Keratinocyte (primary cell): Measurements from ENCODE around the gene RNF183. TPM values are rescaled to one million over a fixed set of nuclear protein-coding genes. Genes with fewer than 3 reads are reported as not detected.

ENCODE experiments used
- DNase-seq: peaks from one replicate; pipeline ENCODE4 v3.0.0-alpha.2; 2011; ENCODE audit warnings: low read depth, missing footprints, low spot score
- FAIRE-seq: peaks from 2 replicates; lab custom pipeline; 2011; peaks lifted over from hg19 to GRCh38; lab: Jason Lieb, UNC
- H2AFZ ChIP-seq: 2 replicates; pipeline ENCODE4 v1.6.0; 2012; ENCODE audit warnings: low read length, control low read depth, inconsistent platforms; ENCODE audit not compliant: control insufficient read depth
- H3K27ac ChIP-seq: 2 replicates; pipeline ENCODE4 v1.5.1; 2011; ENCODE audit warnings: low read length; ENCODE audit not compliant: control insufficient read depth, insufficient read depth
- H3K27me3 ChIP-seq: 3 replicates; pipeline ENCODE4 v1.6.0; 2011; ENCODE audit warnings: low read length; ENCODE audit not compliant: control insufficient read depth, insufficient read depth; ENCODE audit errors: extremely low read depth
- H3K36me3 ChIP-seq, 2 experiments: 2 replicates in 1 of 2; 3 replicates in 1 of 2; pipeline ENCODE4 v1.5.1; 2011; ENCODE audit warnings: low read length in 2 of 2, mild to moderate bottlenecking in 1 of 2; ENCODE audit not compliant: control insufficient read depth in 2 of 2, insufficient read depth in 2 of 2; ENCODE audit errors: extremely low read depth in 1 of 2
- H3K4me1 ChIP-seq: 3 replicates; pipeline ENCODE4 v1.5.1; 2011; ENCODE audit warnings: low read length; ENCODE audit not compliant: control insufficient read depth, insufficient read depth; ENCODE audit errors: extremely low read depth
- H3K4me2 ChIP-seq: 3 replicates; pipeline ENCODE4 v1.6.0; 2011; ENCODE audit warnings: low read depth, low read length; ENCODE audit not compliant: control insufficient read depth, insufficient read depth; ENCODE audit errors: extremely low read depth
- H3K4me3 ChIP-seq, 3 experiments: fragments of 200-600 bp in 1 of 3; sonication (generic) in 1 of 3; 2 replicates in 2 of 3; 3 replicates in 1 of 3; pipeline ENCODE4 v1.5.1; 2011 to 2016; ENCODE audit warnings: low read length in 3 of 3, mild to moderate bottlenecking in 3 of 3, control low read depth in 2 of 3, inconsistent platforms in 1 of 3, low read depth in 1 of 3, mixed read lengths in 1 of 3, mixed run types in 1 of 3, moderate library complexity in 1 of 3; ENCODE audit not compliant: control insufficient read depth in 2 of 3, insufficient read depth in 2 of 3; ENCODE audit errors: extremely low read depth in 1 of 3
- H3K79me2 ChIP-seq: 2 replicates; pipeline ENCODE4 v1.6.0; 2012; ENCODE audit warnings: low read length; ENCODE audit not compliant: control insufficient read depth, insufficient read depth
- H3K9ac ChIP-seq: 3 replicates; pipeline ENCODE4 v1.6.0; 2011; ENCODE audit warnings: low read length; ENCODE audit not compliant: control insufficient read depth, insufficient read depth; ENCODE audit errors: extremely low read depth
- H3K9me1 ChIP-seq: 3 replicates; pipeline ENCODE4 v1.6.0; 2011; ENCODE audit warnings: low read length; ENCODE audit not compliant: control insufficient read depth, insufficient read depth; ENCODE audit errors: extremely low read depth
- H3K9me3 ChIP-seq: 2 replicates; pipeline ENCODE4 v1.5.1; 2012; ENCODE audit warnings: low read depth, low read length; ENCODE audit not compliant: control insufficient read depth
- H4K20me1 ChIP-seq: 3 replicates; pipeline ENCODE4 v1.6.0; 2011; ENCODE audit warnings: low read length; ENCODE audit not compliant: control insufficient read depth, insufficient read depth; ENCODE audit errors: extremely low read depth
- CTCF ChIP-seq, 3 experiments: IDR thresholded peaks in 1 of 3; conservative IDR thresholded peaks in 1 of 3; optimal IDR thresholded peaks in 1 of 3; 2 replicates in 2 of 3; 3 replicates in 1 of 3; pipeline versions ENCODE3 to v1.5.1; 2011; ENCODE audit warnings: low read length in 3 of 3, mild to moderate bottlenecking in 3 of 3, moderate library complexity in 2 of 3, control low read depth in 1 of 3, inconsistent platforms in 1 of 3; ENCODE audit not compliant: insufficient read depth in 2 of 3; ENCODE audit errors: extremely low read depth in 1 of 3
- EZH2 ChIP-seq: IDR thresholded peaks from one replicate; pipeline ENCODE4 v1.6.1; 2012; ENCODE audit warnings: inconsistent platforms, mild to moderate bottlenecking, low read length, moderate library complexity
- dilution Hi-C: fragments of 300-500 bp; cut with MboI; formaldehyde crosslinking; loops from one replicate; pipeline ENCODE4 v1.7.0; 2020; ENCODE audit warnings: low sequenced_read_pairs; ENCODE audit not compliant: extremely low pct_ligation_motif_present
- polyA minus RNA-seq, 3 experiments: library from RNA; depleted of rRNA, polyadenylated mRNA; stranded (reverse); fragments of >200 nt; gene quantifications; 1 replicate in 1 of 3; 2 replicates in 1 of 3; 3 replicates in 1 of 3; pipeline ENCODE4 v1.2.3, GENCODE V29; 2011
- polyA plus RNA-seq, 5 experiments: library from polyadenylated mRNA; depleted of rRNA in 3 of 5; stranded (reverse) in 3 of 5; stranded (forward) in 1 of 5; unstranded in 1 of 5; fragments of >200 nt; gene quantifications; 1 replicate in 1 of 5; 2 replicates in 3 of 5; 3 replicates in 1 of 5; pipeline versions ENCODE4 v1.2.1 to v1.2.3, GENCODE V29; 2011 to 2012; ENCODE audit warnings: missing spikeins in 2 of 5, low read depth in 1 of 5, low replicate concordance in 1 of 5

The RNF183 gene
- polyA plus RNA-seq (0.10 TPM in 1 of 3 replicates, not detected in the others), polyA minus RNA-seq (0.10 TPM in 1 of 3 replicates, not detected in the others)
- polyA plus RNA-seq (2011; ENCODE audit: low read depth): 0.76 TPM
- not detected in 2 replicates for polyA plus RNA-seq (2011; cell fraction: cytosol; rRNA removed)
- 0.23 and 0.65 TPM in 2 replicates for polyA plus RNA-seq (2011; cell fraction: nucleus; rRNA removed)
- 0.20 TPM in 1 of 2 replicates, not detected in the other for polyA plus RNA-seq (2012; ENCODE audit: low replicate concordance)
- polyA minus RNA-seq (2011; cell fraction: cytosol; rRNA and poly(A)+ RNA removed): not detected
- not detected in 2 replicates for polyA minus RNA-seq (2011; cell fraction: nucleus; rRNA and poly(A)+ RNA removed)

GRCh38 chr9:113302792-113303418, at the start of gene RNF183:
TSS of gene RNF183 (minus strand) at chr9:113303376. CDS start at chr9:113298184, 5,192 bp downstream.
- no peak for FAIRE-seq
- Histone ChIP-seq H3K27me3 (peaks cover 5% of the 10 kb centered on the region), H3K27ac (no peak within 1 kb of the TSS), H3K79me2 (no peaks in the 10 kb centered on the region), H3K9ac (no peak within 1 kb of the TSS), H3K4me1 (no peaks in the 10 kb centered on the region), H4K20me1 (no peaks in the 10 kb centered on the region), H3K4me3 (no peak within 1 kb of the TSS), H3K4me2 (no peak within 1 kb of the TSS), H3K9me1 (no peaks in the 10 kb centered on the region), H3K36me3 (no peaks in the 10 kb centered on the region), H2AFZ (no peak within 1 kb of the TSS), H3K9me3 (no peaks in the 10 kb centered on the region)
- no peak for TF ChIP-seq CTCF (optimal IDR thresholded peaks at IDR 0.05 in 1 of 3, IDR thresholded peaks at IDR 0.05 in 1 of 3, conservative IDR thresholded peaks at IDR 0.05 in 1 of 3; ENCODE audit: extremely low read depth in 1 of 3, insufficient read depth in 2 of 3, low read length in 3 of 3)
- TF ChIP-seq EZH2: no peak
- DNase-seq: no peak
- dilution Hi-C loops: no loop called here

- Histone ChIP-seq H3K4me2 (no peak overlapping the region), H3K79me2 (no peaks in the 10 kb centered on the region), H3K36me3 (no peaks in the 10 kb centered on the region), H3K9ac (no peak overlapping the region), H3K9me3 (no peaks in the 10 kb centered on the region), H3K9me1 (no peaks in the 10 kb centered on the region), H3K27ac (no peak overlapping the region), H3K27me3 (peaks cover 28% of the 10 kb centered on the region), H3K4me3 (no peak overlapping the region), H3K4me1 (peaks cover 9% of the 10 kb centered on the region), H2AFZ (no peak overlapping the region), H4K20me1 (no peaks in the 10 kb centered on the region)
- FAIRE-seq: no peak
- TF ChIP-seq EZH2: no peak
- no peak for TF ChIP-seq CTCF (optimal IDR thresholded peaks at IDR 0.05 in 1 of 3, IDR thresholded peaks at IDR 0.05 in 1 of 3, conservative IDR thresholded peaks at IDR 0.05 in 1 of 3; ENCODE audit: extremely low read depth in 1 of 3, insufficient read depth in 2 of 3, low read length in 3 of 3)
- DNase-seq: no peak
- dilution Hi-C loops: no loop called here
Observed at GRCh38 chr9:113352411-113352810, 49.2 kb upstream of the RNF183 start.
